HG03565 (cell line): Measurements from ENCODE around the gene IL1RAPL2.
"Not testable (repeated sequence)": the region's sequence is repeated elsewhere in the genome, so short reads cannot be mapped to it uniquely, and the experiment has no call there.

Source experiments
- ATAC-seq: cut with Tn5 transposase; IDR thresholded peaks from one replicate; pipeline ENCODE4 v1.9.1; 2021; ENCODE audit warnings: mild to moderate bottlenecking, moderate library complexity; ENCODE audit not compliant: unreplicated experiment

The IL1RAPL2 gene

GRCh38 chrX:104842646-104843045, 276.6 kb downstream of the IL1RAPL2 start:
- ATAC-seq: no peak

GRCh38 chrX:104852241-104852640, 286.2 kb downstream of the IL1RAPL2 start:
- ATAC-seq: no peak

GRCh38 chrX:104854188-104854587, 288.2 kb downstream of the IL1RAPL2 start:
- ATAC-seq: no peak

- no peak for ATAC-seq
Measured at GRCh38 chrX:104854790-104855340, 288.9 kb downstream of the IL1RAPL2 start.

GRCh38 chrX:104863466-104863865, 297.5 kb downstream of the IL1RAPL2 start:
- ATAC-seq: no peak

- ATAC-seq: no peak
Measured at GRCh38 chrX:104864296-104864695, 298.3 kb downstream of the IL1RAPL2 start.

GRCh38 chrX:104877504-104877903, 311.5 kb downstream of the IL1RAPL2 start:
- ATAC-seq: no peak

- no peak for ATAC-seq
Measured at GRCh38 chrX:104902070-104902469, 336.1 kb downstream of the IL1RAPL2 start.

- ATAC-seq: not testable (repeated sequence)
Measured at GRCh38 chrX:104909694-104910093, 343.7 kb downstream of the IL1RAPL2 start.

- ATAC-seq: no peak
Measured at GRCh38 chrX:104913348-104913747, 347.3 kb downstream of the IL1RAPL2 start.

- not testable (repeated sequence) for ATAC-seq
Measured at GRCh38 chrX:104914686-104915085, 348.7 kb downstream of the IL1RAPL2 start.

- ATAC-seq: no peak
Measured at GRCh38 chrX:104918122-104918521, 352.1 kb downstream of the IL1RAPL2 start.

GRCh38 chrX:104921584-104922205, 355.7 kb downstream of the IL1RAPL2 start:
- no peak for ATAC-seq

GRCh38 chrX:104922206-104922621, 356.2 kb downstream of the IL1RAPL2 start:
- ATAC-seq: peak; percentile 97

GRCh38 chrX:104929324-104929723, 363.3 kb downstream of the IL1RAPL2 start:
- ATAC-seq: no peak

GRCh38 chrX:104935581-104935980, 369.6 kb downstream of the IL1RAPL2 start:
- ATAC-seq: no peak

- no peak for ATAC-seq
Measured at GRCh38 chrX:104953251-104953650, 387.3 kb downstream of the IL1RAPL2 start.

- ATAC-seq: no peak
Measured at GRCh38 chrX:104961926-104962325, 395.9 kb downstream of the IL1RAPL2 start.

GRCh38 chrX:104968241-104968640, 402.2 kb downstream of the IL1RAPL2 start:
- ATAC-seq: no peak

GRCh38 chrX:104972737-104973136, 406.7 kb downstream of the IL1RAPL2 start:
- no peak for ATAC-seq

GRCh38 chrX:104987063-104987462, 421.1 kb downstream of the IL1RAPL2 start:
- ATAC-seq: no peak

- ATAC-seq: no peak
Measured at GRCh38 chrX:104988038-104988437, 422.0 kb downstream of the IL1RAPL2 start.

- ATAC-seq: no peak
Measured at GRCh38 chrX:104995546-104995945, 429.5 kb downstream of the IL1RAPL2 start.
